ENCODE data around the gene MYOM3.

- TF ChIP-seq CTCF (IDR thresholded peaks at IDR 0.05), result no peak
- TF ChIP-seq POLR2AphosphoS5 (IDR thresholded peaks at IDR 0.05; ENCODE audit: low read depth, low read length), result no peak
- TF ChIP-seq REST (IDR thresholded peaks at IDR 0.05; ENCODE audit: insufficient read depth in 1 of 2, low read depth in 2 of 2, low read length in 1 of 2), result no peak
- TF ChIP-seq TCF7L2 (IDR thresholded peaks at IDR 0.05; ENCODE audit: low read depth, low read length), result no peak
Observed at GRCh38 chr1:24152631-24153494, 40.9 kb upstream of the MYOM3 start.
